AG10803 (cell line): ENCODE results near the gene GIT1.

Experiments
- DNase-seq: peaks from one replicate; pipeline ENCODE4 v3.0.0; 2010; ENCODE audit warnings: low read depth
- H3K4me3 ChIP-seq: 2 replicates; pipeline ENCODE4 v1.5.1; 2011; ENCODE audit warnings: mild to moderate bottlenecking, low read length, control low read depth
- TF ChIP-seq, protein P1 (sequence below): conservative IDR thresholded peaks from 2 replicates; pipeline ENCODE4 v1.5.1; 2011; ENCODE audit warnings: mild to moderate bottlenecking, low read length, control low read depth, inconsistent platforms

Gene GIT1

GRCh38 chr17:29612094-29612403 is 22.6 kb upstream of the GIT1 start:
- no peak overlapping the region for H3K4me3 ChIP-seq
- TF ChIP-seq, protein P1, sequence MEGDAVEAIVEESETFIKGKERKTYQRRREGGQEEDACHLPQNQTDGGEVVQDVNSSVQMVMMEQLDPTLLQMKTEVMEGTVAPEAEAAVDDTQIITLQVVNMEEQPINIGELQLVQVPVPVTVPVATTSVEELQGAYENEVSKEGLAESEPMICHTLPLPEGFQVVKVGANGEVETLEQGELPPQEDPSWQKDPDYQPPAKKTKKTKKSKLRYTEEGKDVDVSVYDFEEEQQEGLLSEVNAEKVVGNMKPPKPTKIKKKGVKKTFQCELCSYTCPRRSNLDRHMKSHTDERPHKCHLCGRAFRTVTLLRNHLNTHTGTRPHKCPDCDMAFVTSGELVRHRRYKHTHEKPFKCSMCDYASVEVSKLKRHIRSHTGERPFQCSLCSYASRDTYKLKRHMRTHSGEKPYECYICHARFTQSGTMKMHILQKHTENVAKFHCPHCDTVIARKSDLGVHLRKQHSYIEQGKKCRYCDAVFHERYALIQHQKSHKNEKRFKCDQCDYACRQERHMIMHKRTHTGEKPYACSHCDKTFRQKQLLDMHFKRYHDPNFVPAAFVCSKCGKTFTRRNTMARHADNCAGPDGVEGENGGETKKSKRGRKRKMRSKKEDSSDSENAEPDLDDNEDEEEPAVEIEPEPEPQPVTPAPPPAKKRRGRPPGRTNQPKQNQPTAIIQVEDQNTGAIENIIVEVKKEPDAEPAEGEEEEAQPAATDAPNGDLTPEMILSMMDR = no peak
- DNase-seq = no peak

DNA sequence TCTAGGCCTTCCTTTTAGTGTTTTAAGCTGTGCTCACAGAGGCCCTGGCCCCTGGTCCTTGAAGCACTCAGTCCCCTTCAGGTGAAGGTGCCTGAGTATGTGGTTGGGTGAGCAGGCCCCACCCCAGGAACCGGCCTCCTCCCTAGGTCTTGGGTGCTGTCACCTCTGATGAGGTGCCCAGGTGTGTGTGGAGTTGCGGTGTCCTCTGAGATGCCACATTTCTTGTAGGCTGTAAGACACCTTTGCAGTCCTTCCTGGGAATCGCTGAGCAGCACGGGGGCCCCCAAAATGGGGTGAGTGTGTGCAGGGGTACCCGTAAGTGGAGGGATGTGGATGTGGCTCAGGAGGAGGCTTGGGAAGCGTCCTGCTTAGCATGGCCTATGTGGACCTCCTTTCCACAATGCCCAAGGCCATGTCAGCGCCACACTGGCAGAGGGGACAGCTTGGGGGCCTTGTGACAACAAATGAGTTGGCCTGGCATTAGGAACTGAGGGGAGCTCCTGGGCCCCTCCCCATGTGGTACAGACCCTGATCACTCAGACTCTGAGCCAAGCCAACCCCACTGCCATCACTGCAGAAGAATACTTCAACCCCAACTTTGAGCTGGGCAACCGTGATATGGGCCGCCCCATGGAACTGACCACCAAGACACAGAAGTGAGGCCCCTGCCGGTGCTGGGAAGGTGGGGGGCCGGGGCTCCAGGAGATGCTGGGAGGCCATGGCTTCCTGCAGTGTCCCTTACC is 22.1 kb upstream of the GIT1 start:
- TF ChIP-seq, protein P1 = no peak
- no peak for DNase-seq
- no peak overlapping the region for H3K4me3 ChIP-seq

GRCh38 chr17:29610395-29610794 is 20.9 kb upstream of the GIT1 start:
- no peak overlapping the region for H3K4me3 ChIP-seq
- no peak for DNase-seq
- TF ChIP-seq, protein P1 = no peak

DNA sequence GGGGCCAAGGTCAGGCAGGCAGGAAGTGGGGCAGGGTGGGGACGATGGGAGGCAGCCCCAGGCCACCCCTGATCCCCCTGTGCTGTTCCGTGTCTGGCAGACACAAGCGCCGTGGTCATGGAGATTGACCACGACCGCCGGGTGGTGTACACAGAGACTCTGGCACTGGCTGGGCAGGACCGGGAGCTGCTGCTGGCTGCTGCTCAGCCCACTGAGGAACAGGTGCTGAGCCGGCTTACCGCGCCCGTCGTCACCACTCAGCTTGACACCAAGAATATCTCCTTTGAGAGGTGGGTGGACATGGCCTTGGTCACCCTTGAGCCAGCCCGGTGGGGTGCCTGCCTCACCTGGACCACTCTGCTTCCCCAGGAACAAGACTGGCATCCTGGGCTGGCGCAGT is 19.5 kb upstream of the GIT1 start:
- DNase-seq = no peak
- TF ChIP-seq, protein P1 = no peak
- no peak overlapping the region for H3K4me3 ChIP-seq

GRCh38 chr17:29607557-29608195 is 18.2 kb upstream of the GIT1 start:
- TF ChIP-seq, protein P1 = no peak

DNA sequence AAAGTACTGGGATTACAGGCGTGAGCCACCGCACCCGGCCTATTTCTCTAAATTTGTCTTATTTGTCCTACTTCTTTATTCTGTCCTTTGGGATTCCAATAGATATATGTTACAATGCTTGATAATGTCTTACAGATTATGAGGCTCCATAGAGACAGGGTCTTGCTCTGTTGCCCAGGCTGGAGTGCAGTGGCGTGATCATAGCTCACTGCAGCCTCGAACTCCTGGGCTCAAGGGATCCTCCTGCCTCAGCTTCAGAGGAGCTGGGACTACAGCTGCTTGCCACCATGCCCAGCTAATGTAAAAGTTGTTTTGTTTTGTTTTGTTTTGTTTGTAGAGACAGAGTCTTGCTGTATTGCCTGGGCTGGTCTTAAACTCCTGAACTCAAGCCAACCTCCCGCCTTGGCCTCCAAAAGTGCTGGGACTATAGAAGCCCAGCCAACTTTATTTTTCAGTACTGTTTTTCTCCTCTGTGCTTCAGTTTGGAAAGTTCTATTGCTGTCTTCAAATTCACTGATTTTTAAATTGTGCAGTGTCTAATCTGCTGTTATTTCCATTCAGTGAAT is 13.7 kb upstream of the GIT1 start:
- TF ChIP-seq, protein P1 = no peak
- no peak overlapping the region for H3K4me3 ChIP-seq
- no peak for DNase-seq

More at GRCh38 chr17:29607557-29608195, 18.2 kb upstream of the GIT1 start:
- DNase-seq = no peak
- H3K4me3 ChIP-seq = no peak overlapping the region
